GM10266 (cell line): ENCODE measurements around the gene CR1L.
"Not testable (repeated sequence)": the region's sequence is repeated elsewhere in the genome, so short reads cannot be mapped to it uniquely, and the experiment has no call there.

Experiments used
- DNase-seq: peaks from one replicate; pipeline ENCODE4 v3.0.0; 2012; ENCODE audit errors: extremely low spot score
- CTCF ChIP-seq: IDR thresholded peaks from 2 replicates; pipeline ENCODE4 v1.5.1; 2012; ENCODE audit warnings: mild to moderate bottlenecking, low read depth; ENCODE audit not compliant: control insufficient read depth, insufficient read depth; ENCODE audit errors: missing control alignments

The CR1L gene

DNA sequence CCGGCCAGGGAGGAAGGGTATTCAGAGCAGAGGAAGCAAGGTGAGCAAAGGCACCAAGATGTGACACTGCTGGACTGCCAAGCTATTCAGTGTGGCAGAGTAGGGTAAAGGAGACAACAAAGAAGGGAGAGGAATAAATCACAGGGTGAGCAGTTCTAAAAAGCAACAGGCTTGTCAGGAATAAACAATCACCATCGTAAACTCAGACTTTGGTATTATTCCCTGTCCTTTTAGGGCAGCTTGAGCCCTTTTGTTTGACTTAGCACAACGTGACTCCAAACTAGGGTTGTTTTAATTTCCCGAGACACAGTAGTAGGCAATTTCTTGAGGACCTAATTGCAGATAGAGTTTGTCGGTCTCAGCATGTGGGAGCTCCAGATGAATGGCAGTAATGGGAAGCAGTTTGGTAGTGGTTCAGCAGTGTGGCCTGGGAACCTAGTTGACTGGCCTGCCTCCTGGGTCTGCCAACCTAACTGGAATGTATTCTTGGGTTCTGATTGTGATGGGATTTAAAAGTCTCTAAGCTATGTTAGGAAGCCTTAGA is 4.3 kb downstream of the CR1L start:
- DNase-seq = no peak
- TF ChIP-seq CTCF = no peak

DNA sequence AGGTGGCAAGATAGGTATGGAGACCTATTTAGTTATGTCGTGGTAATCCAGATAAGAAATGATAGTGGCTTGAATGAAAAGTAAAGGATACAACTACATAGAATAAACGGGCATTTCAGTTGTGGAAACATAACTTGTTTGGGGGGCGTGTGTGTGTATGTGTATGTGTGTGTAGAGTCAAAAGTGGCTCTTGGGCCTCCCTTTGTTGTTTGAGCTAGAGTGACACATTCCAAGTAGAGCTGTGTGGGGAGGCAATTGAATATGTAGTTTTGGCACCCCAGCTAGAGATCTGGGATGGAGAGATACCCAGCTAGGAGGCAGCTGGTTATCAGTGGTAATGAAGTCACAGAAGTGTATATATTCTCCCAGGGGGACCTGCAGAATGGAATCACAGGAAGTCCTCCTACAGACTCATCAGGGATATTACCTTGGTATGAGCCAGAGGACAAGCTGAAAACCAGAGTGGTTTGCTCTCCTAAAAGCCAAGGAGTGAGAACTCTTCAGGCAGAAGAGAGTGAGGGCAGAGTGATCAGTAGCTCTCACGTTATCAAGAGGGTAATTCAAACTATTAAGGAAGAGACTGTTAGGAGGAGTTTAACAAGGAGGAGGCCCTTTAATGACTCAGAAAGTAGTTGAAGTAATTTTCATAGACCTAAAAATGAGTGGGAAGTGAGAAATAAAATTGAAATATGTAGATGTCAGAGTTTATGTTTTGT is 5.1 kb downstream of the CR1L start:
- TF ChIP-seq CTCF = no peak
- no peak for DNase-seq

DNA sequence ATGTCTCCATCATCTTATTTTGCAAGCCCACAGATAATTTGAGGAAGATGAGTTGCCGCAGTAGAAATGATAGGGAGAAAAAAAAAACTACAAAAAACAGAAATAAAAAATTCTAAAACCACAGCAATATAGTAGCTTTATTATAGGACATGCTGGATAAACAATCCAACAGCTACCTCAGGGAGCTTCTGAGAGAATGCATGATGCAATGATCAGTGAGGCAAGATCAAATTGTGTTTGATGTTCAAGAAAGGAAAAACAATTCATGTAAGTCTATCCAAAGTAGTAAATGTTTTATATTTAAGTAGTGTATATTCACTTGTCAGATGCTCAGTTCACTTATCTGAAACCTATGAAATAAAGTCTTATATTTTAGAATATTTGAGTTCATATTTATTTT is 6.7 kb downstream of the CR1L start:
- no peak for DNase-seq
- no peak for TF ChIP-seq CTCF

DNA sequence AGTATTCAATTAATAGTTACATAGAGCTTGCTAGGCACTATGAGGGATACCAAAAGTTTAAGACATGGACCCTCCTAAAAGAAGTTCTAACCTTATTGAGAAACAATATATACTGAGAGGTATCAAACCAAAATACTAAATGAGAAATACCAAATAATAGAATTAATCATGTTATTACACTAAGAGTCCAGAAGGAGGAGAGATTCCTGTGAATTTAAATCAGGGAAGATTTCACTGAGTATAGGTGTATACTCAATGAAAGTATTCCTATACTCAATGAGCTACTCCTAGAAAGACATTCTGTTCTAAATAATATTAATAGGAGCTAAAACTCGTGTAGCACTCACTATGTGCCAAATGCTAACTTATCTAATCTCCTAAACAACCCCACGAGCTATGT is 9.4 kb downstream of the CR1L start:
- no peak for DNase-seq
- TF ChIP-seq CTCF = no peak

DNA sequence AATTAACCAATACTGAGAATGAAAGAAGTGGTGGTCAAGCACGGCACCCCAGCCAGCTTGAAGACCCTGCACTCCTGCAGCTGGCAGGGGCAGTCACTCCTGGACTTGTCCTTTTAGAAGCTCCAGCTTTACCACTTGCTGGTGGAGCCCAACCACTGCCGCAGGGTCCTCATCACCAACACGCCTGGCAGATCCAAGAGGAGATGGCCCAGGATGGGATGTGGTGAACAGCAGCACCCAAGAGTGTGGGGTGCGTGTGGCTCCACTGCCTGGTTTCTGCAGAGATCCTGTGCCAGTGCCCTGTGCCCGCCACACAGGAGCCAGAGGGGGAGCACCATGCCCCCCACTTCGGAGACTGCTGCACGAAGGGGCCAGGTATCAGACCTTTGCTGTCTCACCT is 13.5 kb downstream of the CR1L start:
- no peak for TF ChIP-seq CTCF
- no peak for DNase-seq

DNA sequence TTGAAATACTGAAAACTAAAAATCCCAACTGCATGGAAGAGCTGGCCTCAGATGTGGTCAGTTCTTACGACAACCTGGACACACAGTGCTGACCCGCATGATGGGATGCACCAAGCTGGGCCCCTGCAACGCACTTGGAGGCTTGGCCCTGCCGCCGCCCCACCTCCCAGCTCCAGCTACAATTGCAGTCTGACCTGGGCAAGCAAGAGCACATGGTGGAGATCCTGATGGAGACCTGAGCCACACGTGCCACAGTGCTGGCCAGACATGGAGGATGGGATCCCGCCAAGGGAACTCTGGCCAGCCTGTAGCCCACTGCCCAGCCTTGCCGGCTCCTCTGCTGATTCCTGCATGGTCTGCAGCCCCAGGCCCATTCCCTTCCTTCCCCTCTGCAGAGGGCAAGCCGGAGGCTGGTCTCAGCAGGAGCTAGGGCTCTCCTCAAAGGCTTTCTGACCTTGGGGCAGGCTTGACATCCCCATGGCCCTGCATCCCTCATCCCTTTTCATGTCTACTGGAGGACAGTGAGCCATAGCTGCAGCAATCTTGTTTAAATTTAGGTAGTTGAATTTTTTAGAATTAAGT is 14.1 kb downstream of the CR1L start:
- DNase-seq = no peak
- no peak for TF ChIP-seq CTCF

GRCh38 chr1:207659545-207660153 is 14.7 kb downstream of the CR1L start:
- no peak for TF ChIP-seq CTCF
- DNase-seq = no peak

- DNase-seq = not testable (repeated sequence)
Measured at GRCh38 chr1:207661420-207661819, 16.5 kb downstream of the CR1L start.
